GM21447 (cell line): Measurements from ENCODE around the gene HLA-DPB1.
"Not testable (repeated sequence)": the region's sequence is repeated elsewhere in the genome, so short reads cannot be mapped to it uniquely, and the experiment has no call there.

Experiments used
- ATAC-seq: cut with Tn5 transposase; IDR thresholded peaks from one replicate; pipeline ENCODE4 v1.9.1; 2021; ENCODE audit not compliant: unreplicated experiment

Gene HLA-DPB1

GRCh38 chr6:33075568-33076405 is at the start of gene HLA-DPB1:
TSS of gene HLA-DPB1 (plus strand) at chr6:33075990. CDS start at chr6:33076042, 52 bp downstream.
- ATAC-seq = peak; percentile 70

GRCh38 chr6:33028220-33028849 is 47.5 kb upstream of the HLA-DPB1 start:
- ATAC-seq = no peak

GRCh38 chr6:33029328-33030184 is 46.2 kb upstream of the HLA-DPB1 start:
- ATAC-seq = peak; percentile 72

- no peak for ATAC-seq
Measured at GRCh38 chr6:33030245-33030644, 45.5 kb upstream of the HLA-DPB1 start.

- ATAC-seq = no peak
Measured at GRCh38 chr6:33034554-33034953, 41.2 kb upstream of the HLA-DPB1 start.

- no peak for ATAC-seq
Measured at GRCh38 chr6:33036535-33036934, 39.3 kb upstream of the HLA-DPB1 start.

GRCh38 chr6:33040157-33040556 is 35.6 kb upstream of the HLA-DPB1 start:
- no peak for ATAC-seq

- ATAC-seq = no peak
Measured at GRCh38 chr6:33049323-33050013, 26.3 kb upstream of the HLA-DPB1 start.

- ATAC-seq = no peak
Measured at GRCh38 chr6:33050014-33050810, 25.6 kb upstream of the HLA-DPB1 start.

GRCh38 chr6:33052627-33053026 is 23.2 kb upstream of the HLA-DPB1 start:
- ATAC-seq = no peak

GRCh38 chr6:33053230-33053629 is 22.6 kb upstream of the HLA-DPB1 start:
- ATAC-seq = no peak

- no peak for ATAC-seq
Measured at GRCh38 chr6:33057222-33058150, 18.3 kb upstream of the HLA-DPB1 start.

- ATAC-seq = peak; percentile 63
Measured at GRCh38 chr6:33061987-33062386, 13.8 kb upstream of the HLA-DPB1 start.

- not testable (repeated sequence) for ATAC-seq
Measured at GRCh38 chr6:33063435-33063834, 12.4 kb upstream of the HLA-DPB1 start.

GRCh38 chr6:33064723-33065122 is 11.1 kb upstream of the HLA-DPB1 start:
- no peak for ATAC-seq

GRCh38 chr6:33065312-33065711 is 10.5 kb upstream of the HLA-DPB1 start:
- ATAC-seq = no peak

- ATAC-seq = no peak
Measured at GRCh38 chr6:33066917-33067521, 8.8 kb upstream of the HLA-DPB1 start.

- no peak for ATAC-seq
Measured at GRCh38 chr6:33069021-33069738, 6.6 kb upstream of the HLA-DPB1 start.
